Cardiac fibroblast (primary cell): ENCODE data around the gene RMC1.
A peak's percentile ranks its signal among the peaks of the same experiment; 100 is the strongest.
"Not testable (repeated sequence)": the region's sequence is repeated elsewhere in the genome, so short reads cannot be mapped to it uniquely, and the experiment has no call there.

ENCODE experiments used
- DNase-seq, 2 donors: peaks; one replicate each; pipeline versions ENCODE4 v3.0.0 to v3.0.0-alpha.2; 2010; ENCODE audit warnings: low read depth in 2 of 2
- H3K4me3 ChIP-seq, 2 donors: replicated peaks in 1 of 2; 1 replicate in 1 of 2; 2 replicates in 1 of 2; pipeline ENCODE4 v1.5.1; 2011; ENCODE audit warnings: low read depth in 2 of 2, low read length in 2 of 2, mild to moderate bottlenecking in 2 of 2, moderate library complexity in 1 of 2
- CTCF ChIP-seq: IDR thresholded peaks from one replicate; pipeline ENCODE4 v1.5.1; 2011; ENCODE audit warnings: low read depth, mild to moderate bottlenecking, low read length, inconsistent platforms

RMC1 gene

GRCh38 chr18:23485386-23485785 lies 17.9 kb upstream of the RMC1 start:
- TF ChIP-seq CTCF, result no peak
- H3K4me3 ChIP-seq, result no peak overlapping the region
- DNase-seq, result no peak

GRCh38 chr18:23487738-23488570 lies 15.4 kb upstream of the RMC1 start:
- no peak overlapping the region for H3K4me3 ChIP-seq
- peak; percentile 21 to 26 for DNase-seq
- TF ChIP-seq CTCF, result no peak

- not testable (repeated sequence) for H3K4me3 ChIP-seq
- peak in 1 of 2 donors; percentile 63 for DNase-seq
Measured at GRCh38 chr18:23489586-23489985, 13.7 kb upstream of the RMC1 start.

GRCh38 chr18:23493654-23494053 lies 9.7 kb upstream of the RMC1 start:
- no peak overlapping the region for H3K4me3 ChIP-seq
- TF ChIP-seq CTCF, result no peak
- no peak for DNase-seq

- no peak for DNase-seq
- no peak overlapping the region for H3K4me3 ChIP-seq
Measured at GRCh38 chr18:23494992-23495391, 8.3 kb upstream of the RMC1 start.

GRCh38 chr18:23495723-23496440 lies 7.4 kb upstream of the RMC1 start:
- H3K4me3 ChIP-seq, result no peak overlapping the region
- no peak for DNase-seq
- TF ChIP-seq CTCF, result no peak

More at GRCh38 chr18:23494992-23495391, 8.3 kb upstream of the RMC1 start:
- no peak for TF ChIP-seq CTCF

- no peak for DNase-seq
- H3K4me3 ChIP-seq, result no peak overlapping the region
- TF ChIP-seq CTCF, result no peak
Measured at GRCh38 chr18:23498117-23498516, 5.2 kb upstream of the RMC1 start.
